B cell (primary cell): ENCODE data around the gene KRTAP4-6.

Experiments
- EZH2 ChIP-seq: IDR thresholded peaks from 2 replicates; pipeline ENCODE4 v1.6.1; 2012; ENCODE audit warnings: borderline replicate concordance, low read depth, mild to moderate bottlenecking, moderate library complexity, low read length; ENCODE audit not compliant: insufficient read depth, poor library complexity, severe bottlenecking
- TF ChIP-seq, protein P1 (sequence below): fragments of 200-600 bp; IDR thresholded peaks from one replicate; pipeline ENCODE4 v1.8.0; 2022; ENCODE audit warnings: antibody characterized with exemption, mild to moderate bottlenecking

DNA sequence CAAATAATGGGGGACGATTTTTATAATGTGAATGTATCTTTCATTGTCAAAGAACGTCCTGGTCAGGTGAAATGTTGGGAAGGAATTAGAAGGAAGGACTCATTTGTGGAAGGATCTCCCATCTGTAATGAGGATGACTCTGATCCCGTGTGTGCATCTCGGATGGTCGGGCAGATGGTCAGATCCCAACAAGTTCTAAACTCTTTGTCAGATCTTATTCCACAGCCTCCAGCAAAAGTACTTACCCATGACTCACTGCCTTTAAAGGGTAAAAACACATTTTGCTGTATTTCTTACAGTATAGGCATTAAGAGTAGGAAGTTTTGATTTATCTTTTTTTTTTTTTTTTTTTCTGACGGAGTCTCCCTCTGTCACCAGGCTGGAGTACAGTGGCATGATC is 41.9 kb downstream of the KRTAP4-6 start:
- TF ChIP-seq, protein P1, sequence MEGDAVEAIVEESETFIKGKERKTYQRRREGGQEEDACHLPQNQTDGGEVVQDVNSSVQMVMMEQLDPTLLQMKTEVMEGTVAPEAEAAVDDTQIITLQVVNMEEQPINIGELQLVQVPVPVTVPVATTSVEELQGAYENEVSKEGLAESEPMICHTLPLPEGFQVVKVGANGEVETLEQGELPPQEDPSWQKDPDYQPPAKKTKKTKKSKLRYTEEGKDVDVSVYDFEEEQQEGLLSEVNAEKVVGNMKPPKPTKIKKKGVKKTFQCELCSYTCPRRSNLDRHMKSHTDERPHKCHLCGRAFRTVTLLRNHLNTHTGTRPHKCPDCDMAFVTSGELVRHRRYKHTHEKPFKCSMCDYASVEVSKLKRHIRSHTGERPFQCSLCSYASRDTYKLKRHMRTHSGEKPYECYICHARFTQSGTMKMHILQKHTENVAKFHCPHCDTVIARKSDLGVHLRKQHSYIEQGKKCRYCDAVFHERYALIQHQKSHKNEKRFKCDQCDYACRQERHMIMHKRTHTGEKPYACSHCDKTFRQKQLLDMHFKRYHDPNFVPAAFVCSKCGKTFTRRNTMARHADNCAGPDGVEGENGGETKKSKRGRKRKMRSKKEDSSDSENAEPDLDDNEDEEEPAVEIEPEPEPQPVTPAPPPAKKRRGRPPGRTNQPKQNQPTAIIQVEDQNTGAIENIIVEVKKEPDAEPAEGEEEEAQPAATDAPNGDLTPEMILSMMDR: no peak
- TF ChIP-seq EZH2: no peak
